Fibroblast of mammary gland (primary cell): ENCODE measurements around the gene TNFRSF6B.

Source experiments
- DNase-seq: peaks from one replicate; pipeline ENCODE4 v3.0.0-alpha.2; 2010; ENCODE audit warnings: low read depth
- H3K4me3 ChIP-seq: 2 replicates; pipeline ENCODE4 v1.5.1; 2011; ENCODE audit warnings: low read depth, mild to moderate bottlenecking, low read length, moderate library complexity; ENCODE audit not compliant: control insufficient read depth
- TF ChIP-seq, protein P1 (sequence below): conservative IDR thresholded peaks from 2 replicates; pipeline ENCODE4 v1.5.1; 2011; ENCODE audit warnings: low read depth, low read length, inconsistent platforms; ENCODE audit not compliant: control insufficient read depth, insufficient read depth

TNFRSF6B gene

GRCh38 chr20:63673951-63674350 is 22.5 kb upstream of the TNFRSF6B start:
- TF ChIP-seq, protein P1, sequence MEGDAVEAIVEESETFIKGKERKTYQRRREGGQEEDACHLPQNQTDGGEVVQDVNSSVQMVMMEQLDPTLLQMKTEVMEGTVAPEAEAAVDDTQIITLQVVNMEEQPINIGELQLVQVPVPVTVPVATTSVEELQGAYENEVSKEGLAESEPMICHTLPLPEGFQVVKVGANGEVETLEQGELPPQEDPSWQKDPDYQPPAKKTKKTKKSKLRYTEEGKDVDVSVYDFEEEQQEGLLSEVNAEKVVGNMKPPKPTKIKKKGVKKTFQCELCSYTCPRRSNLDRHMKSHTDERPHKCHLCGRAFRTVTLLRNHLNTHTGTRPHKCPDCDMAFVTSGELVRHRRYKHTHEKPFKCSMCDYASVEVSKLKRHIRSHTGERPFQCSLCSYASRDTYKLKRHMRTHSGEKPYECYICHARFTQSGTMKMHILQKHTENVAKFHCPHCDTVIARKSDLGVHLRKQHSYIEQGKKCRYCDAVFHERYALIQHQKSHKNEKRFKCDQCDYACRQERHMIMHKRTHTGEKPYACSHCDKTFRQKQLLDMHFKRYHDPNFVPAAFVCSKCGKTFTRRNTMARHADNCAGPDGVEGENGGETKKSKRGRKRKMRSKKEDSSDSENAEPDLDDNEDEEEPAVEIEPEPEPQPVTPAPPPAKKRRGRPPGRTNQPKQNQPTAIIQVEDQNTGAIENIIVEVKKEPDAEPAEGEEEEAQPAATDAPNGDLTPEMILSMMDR, result no peak
- H3K4me3 ChIP-seq, result no peak overlapping the region
- no peak for DNase-seq

GRCh38 chr20:63675681-63676368 is 20.6 kb upstream of the TNFRSF6B start:
- DNase-seq, result no peak
- TF ChIP-seq, protein P1, result no peak

GRCh38 chr20:63678071-63678470 is 18.4 kb upstream of the TNFRSF6B start:
- no peak for DNase-seq
- TF ChIP-seq, protein P1, result no peak

More at GRCh38 chr20:63675681-63676368, 20.6 kb upstream of the TNFRSF6B start:
- no peak overlapping the region for H3K4me3 ChIP-seq

GRCh38 chr20:63678667-63679465 is 17.6 kb upstream of the TNFRSF6B start:
- TF ChIP-seq, protein P1, result no peak
- no peak overlapping the region for H3K4me3 ChIP-seq
- DNase-seq, result no peak

More at GRCh38 chr20:63678071-63678470, 18.4 kb upstream of the TNFRSF6B start:
- H3K4me3 ChIP-seq, result no peak overlapping the region

- no peak overlapping the region for H3K4me3 ChIP-seq
- DNase-seq, result no peak
- TF ChIP-seq, protein P1, result no peak
Observed at GRCh38 chr20:63679799-63680305, 16.6 kb upstream of the TNFRSF6B start.

- TF ChIP-seq, protein P1, result no peak
- no peak for DNase-seq
- no peak overlapping the region for H3K4me3 ChIP-seq
Observed at GRCh38 chr20:63680427-63680826, 16.0 kb upstream of the TNFRSF6B start.
